ENCODE measurements around the gene ESR1. TPM values are rescaled to one million over a fixed set of nuclear protein-coding genes. Genes with fewer than 3 reads are reported as not detected.

ESR1 gene
- total RNA-seq, 2 donors from 2014 or later, result 0.47 to 0.67 TPM

- no peak for DNase-seq (ENCODE audit: low spot score)
- Histone ChIP-seq H3K4me1 (peaks cover 0 to 14% of the 10 kb centered on the region in 2 donors), H3K36me3 (peaks cover 15% of the 10 kb centered on the region), H3K9me3 (no peaks in the 10 kb centered on the region), H3K27me3 (no peaks in the 10 kb centered on the region), H3K4me3 (peak overlapping the region; percentile 25 to 31), H3K27ac (peak overlapping the region; percentile 67 to 88)
- TF ChIP-seq CTCF (IDR thresholded peaks at IDR 0.05), result no peak
Observed at GRCh38 chr6:152166497-152166896, 359.0 kb downstream of the ESR1 start.

- Histone ChIP-seq H3K27ac (peak overlapping the region; percentile 67 to 88), H3K4me3 (peak overlapping the region; percentile 25 to 31)
- no peak for TF ChIP-seq CTCF (IDR thresholded peaks at IDR 0.05)
Observed at GRCh38 chr6:152166897-152167296, 359.4 kb downstream of the ESR1 start.

GRCh38 chr6:152167641-152168603 is 360.4 kb downstream of the ESR1 start:
- peak overlapping the region; percentile 67 to 88 for H3K27ac ChIP-seq
- no peaks in the 10 kb centered on the region for H3K9me3 ChIP-seq
- no peaks in the 10 kb centered on the region for H3K27me3 ChIP-seq
- H3K4me1 ChIP-seq, result peaks cover 0 to 25% of the 10 kb centered on the region in 2 donors
- no peak for DNase-seq (ENCODE audit: low spot score)
- peaks cover 15% of the 10 kb centered on the region for H3K36me3 ChIP-seq
- H3K4me3 ChIP-seq, result peak overlapping the region; percentile 25 to 31
- no peak for TF ChIP-seq CTCF (IDR thresholded peaks at IDR 0.05)

More at GRCh38 chr6:152166897-152167296, 359.4 kb downstream of the ESR1 start:
- H3K36me3 ChIP-seq, result peaks cover 15% of the 10 kb centered on the region
- peaks cover 0 to 15% of the 10 kb centered on the region in 2 donors for H3K4me1 ChIP-seq
- no peaks in the 10 kb centered on the region for H3K9me3 ChIP-seq
- no peaks in the 10 kb centered on the region for H3K27me3 ChIP-seq
- no peak for DNase-seq (ENCODE audit: low spot score)

GRCh38 chr6:152170313-152170701 is 362.8 kb downstream of the ESR1 start:
- DNase-seq (ENCODE audit: low spot score), result no peak
- Histone ChIP-seq H3K27me3 (no peaks in the 10 kb centered on the region), H3K27ac (peak overlapping the region; percentile 47 to 82), H3K9me3 (no peaks in the 10 kb centered on the region), H3K36me3 (peaks cover 13% of the 10 kb centered on the region), H3K4me3 (no peak overlapping the region), H3K4me1 (peaks cover 0 to 25% of the 10 kb centered on the region in 2 donors)
- no peak for TF ChIP-seq CTCF (IDR thresholded peaks at IDR 0.05)

GRCh38 chr6:152170702-152171667 is 363.5 kb downstream of the ESR1 start:
- Histone ChIP-seq H3K36me3 (peaks cover 20% of the 10 kb centered on the region), H3K27ac (peak overlapping the region; percentile 47 to 82), H3K9me3 (no peaks in the 10 kb centered on the region), H3K4me1 (peaks cover 0 to 25% of the 10 kb centered on the region in 2 donors), H3K27me3 (no peaks in the 10 kb centered on the region), H3K4me3 (no peak overlapping the region)
- DNase-seq (ENCODE audit: low spot score), result no peak
- TF ChIP-seq CTCF (IDR thresholded peaks at IDR 0.05), result no peak
